Retinal pigment epithelial cell (primary cell): ENCODE results near the gene NAA38.

Experiments
- DNase-seq: peaks from one replicate; pipeline ENCODE4 v3.0.0-alpha.2; 2010; ENCODE audit warnings: low read depth
- H3K4me3 ChIP-seq: 2 replicates; pipeline ENCODE4 v1.5.1; 2011; ENCODE audit warnings: mild to moderate bottlenecking, low read length, control low read depth, moderate library complexity
- CTCF ChIP-seq: conservative IDR thresholded peaks from 2 replicates; pipeline ENCODE4 v1.5.1; 2011; ENCODE audit warnings: low read depth, low read length, control low read depth, inconsistent platforms

The NAA38 gene

GRCh38 chr17:7856811-7857712, at the start of gene NAA38:
NAA38 (minus strand) TSS chr17:7857559; CDS start chr17:7857463, 96 bp downstream.
- peak; percentile 98 for DNase-seq
- peak within 1 kb of the TSS; percentile 52 for H3K4me3 ChIP-seq
- TF ChIP-seq CTCF = peak; percentile 33

- DNase-seq = no peak
- H3K4me3 ChIP-seq = no peak overlapping the region
- TF ChIP-seq CTCF = no peak
Measured at GRCh38 chr17:7903154-7904103, 46.1 kb upstream of the NAA38 start.

GRCh38 chr17:7897773-7898172, 40.4 kb upstream of the NAA38 start:
- H3K4me3 ChIP-seq = no peak overlapping the region
- no peak for DNase-seq
- peak; percentile 53 for TF ChIP-seq CTCF

GRCh38 chr17:7897090-7897489, 39.7 kb upstream of the NAA38 start:
- H3K4me3 ChIP-seq = no peak overlapping the region
- TF ChIP-seq CTCF = no peak
- no peak for DNase-seq

- DNase-seq = no peak
- no peak for TF ChIP-seq CTCF
- no peak overlapping the region for H3K4me3 ChIP-seq
Measured at GRCh38 chr17:7894866-7895265, 37.5 kb upstream of the NAA38 start.

- DNase-seq = no peak
- H3K4me3 ChIP-seq = no peak overlapping the region
- no peak for TF ChIP-seq CTCF
Measured at GRCh38 chr17:7894226-7894625, 36.9 kb upstream of the NAA38 start.
